Epithelial cell of esophagus (primary cell): ENCODE data around the gene ROCK2.

ENCODE experiments used
- DNase-seq: peaks from one replicate; pipeline ENCODE4 v3.0.0; 2010; ENCODE audit warnings: low read depth
- H3K4me3 ChIP-seq: 2 replicates; pipeline ENCODE4 v1.5.1; 2011; ENCODE audit warnings: mild to moderate bottlenecking, low read length, control low read depth
- TF ChIP-seq, protein P1 (sequence below): IDR thresholded peaks from 2 replicates; pipeline ENCODE4 v1.5.1; 2011; ENCODE audit warnings: low read depth, mild to moderate bottlenecking, low read length, control low read depth, inconsistent platforms; ENCODE audit not compliant: insufficient read depth; ENCODE audit errors: missing control alignments

ROCK2 gene

DNA sequence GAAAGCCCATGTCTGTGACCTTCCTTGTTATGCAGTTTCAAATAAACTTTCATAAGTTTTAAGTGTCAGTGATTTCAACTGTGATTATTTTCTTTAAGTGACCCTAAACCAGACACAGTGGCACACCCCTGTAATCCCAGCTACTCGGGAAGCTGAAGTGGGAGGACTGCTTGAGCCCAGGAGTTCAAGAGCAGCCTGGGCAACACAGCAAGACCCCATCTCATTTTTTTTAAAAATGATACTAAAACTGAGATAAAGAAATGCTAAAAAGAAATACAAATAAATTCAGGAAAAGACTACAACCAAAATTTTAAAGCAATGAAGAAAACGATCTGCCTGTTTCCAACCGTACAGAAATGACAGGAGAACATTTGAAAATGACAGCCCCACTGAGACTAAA is 54.2 kb downstream of the ROCK2 start:
- no peak overlapping the region for H3K4me3 ChIP-seq
- no peak for DNase-seq
- TF ChIP-seq, protein P1, sequence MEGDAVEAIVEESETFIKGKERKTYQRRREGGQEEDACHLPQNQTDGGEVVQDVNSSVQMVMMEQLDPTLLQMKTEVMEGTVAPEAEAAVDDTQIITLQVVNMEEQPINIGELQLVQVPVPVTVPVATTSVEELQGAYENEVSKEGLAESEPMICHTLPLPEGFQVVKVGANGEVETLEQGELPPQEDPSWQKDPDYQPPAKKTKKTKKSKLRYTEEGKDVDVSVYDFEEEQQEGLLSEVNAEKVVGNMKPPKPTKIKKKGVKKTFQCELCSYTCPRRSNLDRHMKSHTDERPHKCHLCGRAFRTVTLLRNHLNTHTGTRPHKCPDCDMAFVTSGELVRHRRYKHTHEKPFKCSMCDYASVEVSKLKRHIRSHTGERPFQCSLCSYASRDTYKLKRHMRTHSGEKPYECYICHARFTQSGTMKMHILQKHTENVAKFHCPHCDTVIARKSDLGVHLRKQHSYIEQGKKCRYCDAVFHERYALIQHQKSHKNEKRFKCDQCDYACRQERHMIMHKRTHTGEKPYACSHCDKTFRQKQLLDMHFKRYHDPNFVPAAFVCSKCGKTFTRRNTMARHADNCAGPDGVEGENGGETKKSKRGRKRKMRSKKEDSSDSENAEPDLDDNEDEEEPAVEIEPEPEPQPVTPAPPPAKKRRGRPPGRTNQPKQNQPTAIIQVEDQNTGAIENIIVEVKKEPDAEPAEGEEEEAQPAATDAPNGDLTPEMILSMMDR: no peak

DNA sequence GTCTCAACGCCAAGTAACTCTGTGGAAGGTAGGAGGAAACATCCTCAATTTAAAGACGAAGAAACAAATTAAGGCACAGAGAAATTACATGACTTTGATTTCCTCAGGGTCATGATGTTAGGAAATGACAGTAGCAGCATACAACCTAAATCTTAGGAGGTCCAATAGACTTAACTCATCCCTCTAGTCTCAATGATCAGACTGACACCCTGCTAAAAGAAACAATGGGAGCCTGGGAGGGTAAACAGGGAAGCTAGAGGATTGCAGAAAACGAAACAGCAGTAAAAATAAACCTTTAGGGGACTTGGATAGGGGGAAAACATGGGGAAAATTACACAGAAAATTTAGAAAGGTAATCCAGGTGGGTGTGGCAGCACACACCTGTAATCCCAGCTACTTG is 56.0 kb downstream of the ROCK2 start:
- no peak for DNase-seq
- H3K4me3 ChIP-seq: no peak overlapping the region
- TF ChIP-seq, protein P1: no peak

DNA sequence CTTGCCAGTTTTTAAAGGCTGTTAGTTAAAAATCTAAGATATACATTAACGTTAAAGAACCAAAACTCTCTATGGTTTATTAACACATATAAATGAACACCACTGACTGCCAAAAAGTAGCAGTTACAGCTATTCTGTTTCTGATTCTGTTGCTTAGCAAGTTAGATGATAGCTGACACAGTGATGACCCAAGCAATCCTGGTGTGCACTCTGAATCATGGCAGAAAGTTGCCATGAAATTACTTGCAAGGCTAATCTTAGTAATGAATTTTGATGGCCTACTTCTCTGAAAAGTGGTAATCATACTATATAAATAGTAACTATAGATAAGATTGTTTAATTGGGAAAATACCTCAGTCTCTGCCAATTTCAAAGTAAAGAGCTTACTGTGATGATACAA is 57.7 kb downstream of the ROCK2 start:
- no peak overlapping the region for H3K4me3 ChIP-seq
- DNase-seq: peak; percentile 18
- TF ChIP-seq, protein P1: no peak

DNA sequence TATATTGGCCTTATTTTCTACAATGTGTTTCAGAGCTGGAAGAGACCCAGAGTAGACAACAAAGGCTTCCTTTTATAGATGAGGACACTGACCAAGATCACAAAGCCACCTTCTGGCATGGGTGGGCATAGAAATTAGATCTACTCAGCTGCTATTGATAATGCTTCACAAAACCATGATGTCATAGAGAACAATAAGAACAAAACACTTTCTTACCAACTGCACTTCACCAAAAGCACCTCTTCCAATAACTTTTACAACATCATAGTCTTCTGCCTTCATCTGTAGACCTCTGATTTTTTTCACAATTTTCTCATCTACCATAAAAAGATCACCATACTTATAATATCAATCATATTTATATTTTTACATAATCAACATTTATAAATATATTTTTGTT is 58.1 kb downstream of the ROCK2 start:
- no peak for DNase-seq
- H3K4me3 ChIP-seq: no peak overlapping the region

DNA sequence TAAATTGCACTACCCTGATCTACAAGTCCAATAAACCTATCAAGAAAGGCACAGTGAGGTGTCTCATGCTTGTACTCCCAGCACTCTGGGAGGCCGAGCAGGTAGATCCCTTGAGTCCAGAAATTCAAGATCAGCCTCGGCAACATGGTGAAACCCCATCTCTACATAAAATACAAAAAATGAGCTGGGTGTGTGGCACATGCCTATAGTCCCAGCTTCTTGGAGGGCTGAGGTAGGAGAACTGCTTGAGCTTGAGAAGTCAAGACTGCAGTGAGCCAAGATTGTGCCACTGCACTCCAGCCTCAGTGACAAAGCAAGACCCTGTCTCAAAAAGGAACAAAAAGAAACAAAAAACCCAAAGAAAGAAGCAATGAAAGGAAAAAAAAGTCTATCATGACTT is 58.9 kb downstream of the ROCK2 start:
- TF ChIP-seq, protein P1: no peak
- H3K4me3 ChIP-seq: no peak overlapping the region
- DNase-seq: no peak

More for the DNA sequence above, 58.1 kb downstream of the ROCK2 start:
- TF ChIP-seq, protein P1: no peak

DNA sequence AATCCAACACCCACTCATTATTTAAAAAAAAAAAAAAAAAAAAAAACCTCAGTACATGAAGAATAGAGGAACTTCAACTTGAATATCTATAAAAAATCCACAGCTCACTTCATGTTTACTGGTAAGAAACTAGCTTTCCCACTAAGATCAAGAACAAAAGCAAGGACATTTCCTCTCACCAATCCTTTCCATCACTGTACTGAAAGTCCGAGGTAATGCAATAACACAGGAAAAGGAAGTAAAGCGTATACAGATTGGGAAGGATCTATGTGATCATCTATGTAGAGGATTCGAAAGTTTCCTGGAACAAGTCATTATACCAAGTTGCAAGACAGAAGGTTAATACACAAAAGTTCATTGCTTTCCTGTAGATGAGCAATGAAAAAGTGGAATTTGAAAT is 63.2 kb downstream of the ROCK2 start:
- TF ChIP-seq, protein P1: no peak
- H3K4me3 ChIP-seq: no peak overlapping the region
- DNase-seq: no peak

DNA sequence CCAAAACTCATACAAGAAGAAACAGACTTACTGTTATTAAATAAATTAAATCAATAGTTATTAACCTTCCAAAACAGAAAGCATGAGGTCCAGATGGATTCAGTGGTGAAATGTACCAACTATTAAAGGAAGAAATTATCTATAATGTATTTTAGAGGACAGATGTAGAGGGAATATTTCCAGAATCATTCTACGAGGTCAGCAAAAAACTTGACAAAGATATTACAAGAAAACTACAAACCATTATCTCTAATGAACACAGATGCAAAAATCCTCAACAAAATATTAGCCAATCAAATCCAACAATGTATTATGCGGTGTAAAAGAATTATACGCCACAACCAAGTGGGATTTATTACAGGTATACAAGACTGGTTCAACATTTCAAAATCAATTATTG is 63.7 kb downstream of the ROCK2 start:
- H3K4me3 ChIP-seq: no peak overlapping the region
- DNase-seq: no peak
- TF ChIP-seq, protein P1: no peak
